ENCODE data around the gene SMARCD1.
A peak's percentile ranks its signal among the peaks of the same experiment; 100 is the strongest.

The SMARCD1 gene

DNA sequence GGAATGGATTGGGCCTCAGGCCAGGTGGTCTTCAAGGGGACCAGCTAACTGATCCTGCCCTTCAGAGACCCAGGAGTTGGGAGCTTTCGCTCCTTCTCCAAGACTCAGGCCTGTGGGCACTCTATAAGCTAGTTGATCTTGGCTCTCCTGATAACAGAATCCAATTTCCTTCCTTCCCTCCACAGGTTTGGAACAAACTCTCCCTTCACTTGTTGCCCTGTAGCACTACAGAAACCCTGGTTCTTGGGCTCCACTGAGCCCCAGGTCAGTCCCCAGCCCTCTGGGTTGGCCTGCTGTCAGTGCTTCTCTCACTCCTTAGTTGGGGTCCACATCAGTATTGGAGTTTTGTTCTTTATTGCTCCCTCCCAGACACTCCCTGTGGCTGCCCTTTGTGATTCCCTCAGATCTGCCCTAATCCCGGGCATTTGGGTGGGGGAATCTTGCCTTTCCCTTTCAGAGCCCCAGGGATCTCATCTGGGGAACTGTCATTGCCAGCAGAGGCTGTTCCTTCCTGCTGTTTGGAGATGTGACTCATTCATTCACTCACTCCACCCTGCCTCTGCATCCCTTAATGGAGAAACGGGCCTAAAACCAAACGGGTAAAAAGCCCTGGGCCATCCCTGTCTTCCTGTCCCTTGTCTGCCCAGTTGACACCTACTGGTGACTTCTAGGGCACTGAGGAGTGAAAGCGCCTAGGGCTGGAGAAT is 14.3 kb downstream of the SMARCD1 start:
- FAIRE-seq (peak; percentile 72), DNase-seq (ENCODE audit: insufficient read length, low spot score) (peak; percentile 74)
- TF ChIP-seq POLR2A (IDR thresholded peaks at IDR 0.05; ENCODE audit: low read depth, low read length), result no peak

DNA sequence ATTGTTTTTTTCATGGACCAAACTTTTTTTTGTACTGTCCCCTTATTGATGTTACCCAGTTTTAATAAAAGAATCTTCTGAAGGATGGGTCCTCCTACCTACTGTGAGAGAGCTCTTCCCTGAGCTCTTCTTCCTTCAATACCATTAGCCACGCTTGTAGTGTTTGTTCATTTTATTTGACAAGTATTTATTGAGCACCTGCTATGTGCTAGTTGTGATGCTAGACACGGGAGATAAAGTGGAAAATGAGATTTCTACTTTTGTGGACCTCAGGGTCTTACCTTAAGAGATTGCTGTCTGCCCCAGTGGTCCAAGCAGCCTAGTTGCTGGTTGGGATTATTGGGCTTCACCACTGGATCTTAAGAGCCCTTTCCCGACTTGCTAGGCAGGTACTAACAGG is 15.4 kb downstream of the SMARCD1 start:
- DNase-seq (ENCODE audit: insufficient read length, low spot score) (no peak), FAIRE-seq (no peak)
- no peak for TF ChIP-seq POLR2A (IDR thresholded peaks at IDR 0.05; ENCODE audit: low read depth, low read length)

DNA sequence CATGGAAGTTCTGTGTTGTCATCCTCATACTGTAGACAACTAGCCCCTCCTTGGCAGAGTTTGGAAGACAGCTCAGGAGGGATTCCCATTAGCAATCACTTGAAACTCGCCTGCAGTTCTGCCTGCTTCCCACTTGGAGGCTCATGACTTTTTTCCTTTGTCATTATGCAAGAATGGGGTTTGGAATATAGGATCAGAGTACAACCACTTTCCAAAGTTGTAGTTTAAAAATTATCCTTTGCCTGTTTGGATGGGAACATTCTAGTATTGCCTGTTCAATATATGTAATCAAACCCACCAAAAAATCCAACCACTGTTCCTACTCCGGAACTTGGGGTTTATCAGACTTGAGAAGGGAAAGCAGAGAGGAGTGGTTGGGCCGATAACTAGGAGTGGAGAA is 16.5 kb downstream of the SMARCD1 start:
- FAIRE-seq, result no peak
- TF ChIP-seq POLR2A (IDR thresholded peaks at IDR 0.05; ENCODE audit: low read depth, low read length), result no peak
- peak; percentile 41 for DNase-seq (ENCODE audit: insufficient read length, low spot score)

DNA sequence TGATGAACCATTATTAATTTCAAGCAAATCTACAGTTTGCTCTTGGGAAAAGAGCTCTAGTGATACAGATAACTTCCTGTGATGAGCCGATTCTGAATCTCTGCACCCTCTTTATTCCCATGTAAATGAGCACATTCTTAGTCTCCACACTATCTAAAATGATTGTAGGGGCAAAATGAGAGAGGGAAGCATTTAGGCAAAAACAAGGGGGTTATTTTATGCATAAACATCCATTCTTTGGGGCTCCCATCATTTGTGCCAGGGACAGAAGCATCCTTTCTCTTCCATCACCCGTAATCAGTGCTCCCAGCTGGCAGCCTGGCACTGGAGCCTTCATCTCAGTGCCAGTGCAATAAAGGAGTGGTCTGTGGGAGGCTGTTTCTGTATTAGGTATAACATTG is 17.0 kb downstream of the SMARCD1 start:
- DNase-seq (ENCODE audit: insufficient read length, low spot score), result no peak
- no peak for TF ChIP-seq POLR2A (IDR thresholded peaks at IDR 0.05; ENCODE audit: low read depth, low read length)
- FAIRE-seq, result no peak

DNA sequence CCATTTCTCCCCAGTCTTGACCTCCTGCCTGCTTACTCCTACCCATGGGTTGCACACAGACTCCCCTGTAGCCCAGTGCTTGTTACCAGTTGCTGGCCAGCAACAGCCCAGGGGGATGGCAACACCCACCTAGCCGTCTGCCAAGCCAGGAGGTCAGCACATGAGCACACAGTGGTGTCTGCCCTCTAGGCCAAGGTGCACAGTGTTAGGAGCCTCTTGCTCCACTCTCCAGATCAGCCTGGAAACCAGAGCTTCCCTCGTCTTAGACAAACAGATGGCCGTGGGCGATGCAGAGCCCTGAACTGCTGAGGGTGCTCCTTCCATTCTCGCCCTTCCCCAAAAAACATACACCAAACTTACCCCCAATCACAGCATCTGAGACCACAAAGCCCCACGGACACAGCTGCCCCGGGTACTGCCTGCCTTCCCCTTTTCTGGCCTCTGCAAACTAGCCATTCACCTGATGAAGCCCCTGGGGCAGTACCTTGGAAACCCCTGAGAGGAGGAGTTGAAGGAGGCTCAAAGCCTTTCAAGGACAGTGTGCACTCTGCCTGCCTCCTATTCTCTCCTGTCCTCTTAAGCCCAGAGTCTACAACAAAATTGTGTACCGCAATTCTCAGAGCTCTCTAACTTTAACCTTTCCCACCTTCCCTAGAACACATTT is 17.6 kb downstream of the SMARCD1 start:
- no peak for DNase-seq (ENCODE audit: insufficient read length, low spot score)
- TF ChIP-seq POLR2A (IDR thresholded peaks at IDR 0.05; ENCODE audit: low read depth, low read length), result no peak
- no peak for FAIRE-seq

DNA sequence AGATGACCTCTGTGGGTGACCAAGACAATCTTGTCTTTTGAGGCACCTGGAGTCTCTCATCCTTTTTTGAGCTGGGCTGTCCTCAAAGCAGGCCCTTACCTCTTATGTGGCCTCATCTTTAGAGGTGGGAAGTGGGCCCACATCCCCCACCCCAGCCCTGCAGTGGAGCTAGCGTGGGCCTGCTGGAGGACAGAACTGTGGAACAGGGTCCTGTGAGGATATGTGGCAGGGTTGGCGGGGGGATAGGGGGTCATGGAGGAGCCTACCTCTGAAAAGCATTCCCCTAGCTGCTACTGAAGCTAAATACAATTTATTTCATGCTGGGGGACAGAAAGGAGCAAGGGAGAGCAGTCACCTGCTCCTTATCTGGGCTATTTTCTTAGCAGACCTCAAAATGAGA is 18.2 kb downstream of the SMARCD1 start:
- FAIRE-seq (no peak), DNase-seq (ENCODE audit: insufficient read length, low spot score) (no peak)
- TF ChIP-seq POLR2A (IDR thresholded peaks at IDR 0.05; ENCODE audit: low read depth, low read length), result no peak

DNA sequence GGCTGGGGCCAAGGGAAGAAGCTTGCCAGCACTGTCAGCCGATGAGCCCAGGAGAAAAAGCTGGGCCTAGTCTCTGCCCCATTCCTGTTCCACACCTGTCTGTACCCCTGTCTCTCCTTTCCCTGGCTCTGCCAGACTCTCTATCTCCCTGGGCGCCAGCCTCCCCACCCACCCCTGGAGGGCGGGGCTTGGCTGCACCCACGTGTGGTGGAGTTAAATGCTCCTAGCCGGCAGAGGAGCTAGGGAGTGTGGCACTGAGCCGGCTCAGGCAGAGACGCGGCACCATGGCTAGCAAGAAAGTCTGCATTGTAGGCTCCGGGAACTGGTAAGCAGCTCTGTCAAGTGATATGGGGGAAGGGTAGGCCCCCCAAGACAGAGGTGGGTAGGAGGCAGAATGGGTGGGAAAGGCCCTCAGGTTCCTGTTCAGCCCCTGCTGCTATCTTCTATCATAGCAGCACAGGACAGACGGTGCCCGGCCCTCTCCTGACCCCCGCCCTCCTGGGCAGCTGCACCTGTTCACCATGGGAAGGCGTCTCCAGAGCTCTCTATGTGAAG is 18.7 kb downstream of the SMARCD1 start, which contains the start of gene GPD1:
GPD1 (plus strand) TSS at position 242 of the 555 bp plus-strand sequence; CDS start at position 285, 43 bp downstream.
- DNase-seq (ENCODE audit: insufficient read length, low spot score) (peak; percentile 49), FAIRE-seq (no peak)
- TF ChIP-seq POLR2A (IDR thresholded peaks at IDR 0.05; ENCODE audit: low read depth, low read length), result no peak

DNA sequence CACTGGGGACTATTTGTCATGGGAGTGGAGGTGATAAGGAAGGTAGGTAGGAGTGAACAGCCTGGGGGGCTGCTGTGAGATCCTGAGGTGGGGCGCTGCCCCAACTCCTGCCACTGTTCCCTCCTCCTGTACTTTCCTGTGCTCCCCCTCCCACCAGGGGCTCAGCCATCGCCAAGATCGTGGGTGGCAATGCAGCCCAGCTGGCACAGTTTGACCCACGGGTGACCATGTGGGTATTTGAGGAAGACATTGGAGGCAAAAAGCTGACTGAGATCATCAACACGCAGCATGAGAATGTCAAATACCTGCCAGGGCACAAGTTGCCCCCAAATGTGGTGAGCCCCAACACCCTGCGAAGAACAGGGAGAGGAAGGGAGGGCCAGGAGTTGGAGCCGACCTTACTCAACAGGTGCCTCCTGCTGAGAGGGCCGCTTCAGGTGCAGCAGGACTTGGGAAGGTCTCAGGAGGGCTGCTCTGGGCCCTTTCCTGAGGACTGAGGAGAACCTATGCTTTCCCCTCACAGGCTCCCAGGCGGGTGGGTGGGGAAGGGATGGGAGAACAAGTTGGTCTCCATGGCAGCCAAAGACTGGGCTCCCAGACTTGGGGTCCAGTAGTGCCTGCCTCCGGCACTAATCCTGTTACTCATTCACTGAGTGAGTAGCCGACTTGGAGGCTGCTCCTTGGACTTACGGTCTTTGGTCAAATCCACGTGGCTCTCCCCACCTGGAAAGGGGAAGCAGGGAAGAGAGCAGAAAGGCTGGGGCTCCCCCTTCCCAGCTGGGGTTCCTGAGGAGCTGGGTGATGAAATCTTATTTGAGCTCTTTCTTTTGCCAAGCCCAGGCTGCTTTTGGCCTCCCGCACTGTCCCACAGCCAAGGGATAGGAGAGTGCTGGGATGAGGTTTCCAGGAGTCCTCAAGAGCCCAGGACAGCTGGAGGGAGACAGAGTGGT is 19.6 kb downstream of the SMARCD1 start:
- DNase-seq (ENCODE audit: insufficient read length, low spot score) (no peak), FAIRE-seq (no peak)
- TF ChIP-seq POLR2A (IDR thresholded peaks at IDR 0.05; ENCODE audit: low read depth, low read length), result no peak

DNA sequence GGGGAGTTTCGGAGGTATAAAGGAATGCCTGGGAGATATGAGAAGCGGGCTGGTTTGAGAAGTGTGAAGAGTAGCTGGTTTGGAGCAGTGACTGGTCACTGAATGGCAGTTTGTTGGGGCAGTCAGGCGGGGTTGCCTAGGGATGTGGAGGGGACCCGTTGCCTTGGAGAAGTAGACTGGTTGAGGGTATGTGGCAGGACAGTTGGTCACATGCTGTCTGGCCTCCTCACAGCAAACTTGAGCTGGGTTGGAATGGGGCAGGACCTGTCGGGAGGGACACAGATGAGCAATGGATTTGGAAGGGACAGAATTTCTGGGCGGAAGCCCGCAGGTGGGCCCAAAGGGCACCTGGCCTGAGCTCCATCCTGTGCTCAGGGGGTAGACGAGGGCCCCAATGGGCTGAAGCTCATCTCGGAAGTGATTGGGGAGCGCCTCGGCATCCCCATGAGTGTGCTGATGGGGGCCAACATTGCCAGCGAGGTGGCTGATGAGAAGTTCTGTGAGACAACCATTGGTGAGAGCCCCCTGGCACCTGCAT is 20.8 kb downstream of the SMARCD1 start:
- no peak for FAIRE-seq
- TF ChIP-seq POLR2A (IDR thresholded peaks at IDR 0.05; ENCODE audit: low read depth, low read length), result no peak
- DNase-seq (ENCODE audit: insufficient read length, low spot score), result no peak

DNA sequence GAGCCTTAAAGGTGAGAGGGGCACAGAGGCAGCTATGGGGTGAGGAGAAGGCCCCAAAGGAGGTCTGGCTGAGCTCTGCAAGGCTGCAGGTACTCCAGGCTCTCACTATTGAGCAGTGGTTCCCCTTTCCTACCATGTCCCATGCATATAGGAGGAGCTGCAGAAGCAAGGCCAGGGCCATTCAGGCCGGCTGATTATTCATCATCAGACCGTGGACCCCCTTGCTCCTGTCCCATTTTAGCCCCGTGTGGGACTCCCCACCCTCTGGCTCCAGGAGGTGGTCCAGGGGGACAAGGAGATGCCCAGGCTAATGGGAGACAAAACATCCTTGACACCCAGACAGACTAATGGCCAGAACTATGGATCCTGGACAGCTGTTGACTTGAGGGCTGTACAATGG is 21.8 kb downstream of the SMARCD1 start:
- DNase-seq (ENCODE audit: insufficient read length, low spot score), result no peak
- FAIRE-seq, result no peak
- no peak for TF ChIP-seq POLR2A (IDR thresholded peaks at IDR 0.05; ENCODE audit: low read depth, low read length)

DNA sequence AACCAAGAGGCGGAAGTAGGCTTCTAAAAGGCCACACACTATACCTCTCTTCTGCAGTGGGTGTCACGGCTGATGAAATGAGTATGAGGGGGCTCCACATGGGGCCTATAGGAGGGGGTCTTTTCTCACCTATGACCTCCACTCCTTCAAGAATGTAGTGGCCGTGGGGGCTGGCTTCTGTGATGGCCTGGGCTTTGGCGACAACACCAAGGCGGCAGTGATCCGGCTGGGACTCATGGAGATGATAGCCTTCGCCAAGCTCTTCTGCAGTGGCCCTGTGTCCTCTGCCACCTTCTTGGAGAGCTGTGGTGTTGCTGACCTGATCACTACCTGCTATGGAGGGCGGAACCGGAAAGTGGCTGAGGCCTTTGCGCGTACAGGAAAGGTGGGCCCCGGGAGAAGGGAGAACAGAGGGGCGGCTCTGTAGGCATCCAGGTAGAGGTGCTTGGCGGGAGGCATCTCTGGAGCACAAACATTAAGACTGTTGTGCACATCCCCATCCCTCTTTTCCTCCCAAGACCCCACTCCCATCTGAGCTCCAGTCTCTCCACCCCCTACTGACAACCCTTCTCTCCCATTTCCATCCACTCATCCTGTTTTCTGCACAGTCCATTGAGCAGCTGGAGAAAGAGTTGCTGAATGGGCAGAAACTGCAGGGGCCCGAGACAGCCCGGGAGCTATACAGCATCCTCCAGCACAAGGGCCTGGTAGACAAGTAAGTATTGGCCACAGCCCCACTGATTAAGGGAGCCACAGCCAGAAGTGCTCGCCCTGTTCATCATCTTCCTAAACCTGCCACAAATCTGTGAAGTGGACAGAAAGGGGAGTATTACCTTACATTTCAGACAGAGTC is 22.5 kb downstream of the SMARCD1 start:
- DNase-seq (ENCODE audit: insufficient read length, low spot score), result no peak
- no peak for FAIRE-seq
- no peak for TF ChIP-seq POLR2A (IDR thresholded peaks at IDR 0.05; ENCODE audit: low read depth, low read length)

DNA sequence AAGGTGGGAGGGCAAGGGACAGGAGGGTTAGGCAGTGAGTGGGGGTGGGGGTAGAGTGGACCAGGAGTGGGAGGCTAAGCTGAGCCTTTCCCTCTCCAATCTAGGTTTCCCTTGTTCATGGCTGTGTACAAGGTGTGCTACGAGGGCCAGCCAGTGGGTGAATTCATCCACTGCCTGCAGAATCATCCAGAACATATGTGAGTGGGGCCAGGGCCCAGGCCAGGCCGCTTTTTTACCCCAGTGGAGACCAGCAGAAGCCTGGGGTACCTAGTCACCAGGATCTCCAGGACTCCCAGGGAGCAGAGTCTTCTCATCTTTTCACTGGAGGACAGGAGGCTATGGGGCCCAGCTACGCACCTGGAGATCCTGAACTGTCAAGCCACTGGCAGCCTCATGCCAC is 24.2 kb downstream of the SMARCD1 start:
- FAIRE-seq, result no peak
- TF ChIP-seq POLR2A (IDR thresholded peaks at IDR 0.05; ENCODE audit: low read depth, low read length), result no peak
- DNase-seq (ENCODE audit: insufficient read length, low spot score), result no peak

Data from H54 (cell line).